ENCODE measurements around the gene COL4A5.
"Not testable (repeated sequence)": the region's sequence is repeated elsewhere in the genome, so short reads cannot be mapped to it uniquely, and the experiment has no call there.

Gene COL4A5

DNA sequence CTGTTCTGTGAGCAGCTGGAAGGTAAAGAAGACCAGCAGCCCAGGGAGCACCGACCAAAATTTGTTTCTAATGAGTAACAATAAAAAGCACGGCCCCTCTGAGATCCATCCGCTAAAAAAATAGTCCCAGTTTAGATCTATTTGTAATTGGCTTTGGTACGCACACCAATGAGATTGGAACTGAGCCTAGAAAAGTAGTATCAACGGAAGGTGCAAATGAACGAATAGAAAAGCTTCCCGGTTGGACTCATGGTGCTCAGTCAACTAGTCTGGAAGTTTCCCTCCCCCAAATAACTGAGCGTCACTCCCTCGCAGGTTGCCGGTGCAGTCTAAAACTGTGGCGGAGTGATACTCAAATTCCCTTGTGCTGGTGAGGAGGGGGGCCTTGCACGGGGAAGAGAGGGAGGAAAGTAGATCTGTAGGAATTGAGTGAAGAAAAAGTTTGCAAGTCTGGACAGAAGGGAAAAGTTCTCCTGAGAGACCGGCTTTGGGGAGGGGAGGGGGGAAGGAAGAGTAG, at the start of gene COL4A5:
COL4A5 (plus strand) TSS at position 413 of the 517 bp plus-strand sequence. CDS start 288 bp downstream, outside the sequence.
- DNase-seq (ENCODE audit: low spot score) (peak; percentile 28), FAIRE-seq (no peak)

DNA sequence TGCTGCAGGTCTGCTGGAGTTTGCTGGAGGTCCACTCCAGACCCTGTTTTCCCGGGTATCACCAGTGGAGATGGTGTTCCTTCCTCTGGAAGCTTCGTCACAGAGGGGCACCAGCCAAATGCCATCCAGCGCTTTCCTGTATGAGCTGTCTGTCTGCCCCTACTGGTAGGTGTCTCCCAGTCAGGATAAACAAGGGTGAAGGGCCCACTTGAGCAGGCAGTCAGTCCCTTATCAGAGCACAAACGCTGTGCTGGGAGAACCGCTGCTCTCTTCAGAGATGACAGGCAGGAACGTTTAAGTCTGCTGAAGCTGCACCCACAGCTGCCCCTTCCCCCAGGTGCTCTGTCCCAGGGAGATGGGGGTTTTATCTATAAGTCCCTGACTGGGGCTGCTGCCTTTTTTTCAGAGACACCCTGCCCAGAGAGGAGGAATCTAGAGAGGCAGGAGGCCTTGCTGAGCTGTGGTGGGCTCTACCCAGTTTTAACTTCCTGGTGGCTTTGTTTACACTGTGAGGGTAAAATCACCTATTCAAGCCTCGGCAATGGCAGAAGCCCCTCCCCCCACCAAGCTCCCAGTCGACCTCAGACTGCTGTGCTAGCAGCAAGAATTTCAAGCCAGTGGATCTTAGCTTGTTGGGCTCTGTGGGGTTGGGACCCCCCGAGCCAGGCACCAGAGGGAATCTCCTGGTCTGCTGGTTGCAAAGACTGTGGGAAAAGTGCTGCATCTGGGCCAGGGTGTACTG, 48.5 kb upstream of the COL4A5 start:
- not testable (repeated sequence) for FAIRE-seq; DNase-seq (ENCODE audit: low spot score)

DNA sequence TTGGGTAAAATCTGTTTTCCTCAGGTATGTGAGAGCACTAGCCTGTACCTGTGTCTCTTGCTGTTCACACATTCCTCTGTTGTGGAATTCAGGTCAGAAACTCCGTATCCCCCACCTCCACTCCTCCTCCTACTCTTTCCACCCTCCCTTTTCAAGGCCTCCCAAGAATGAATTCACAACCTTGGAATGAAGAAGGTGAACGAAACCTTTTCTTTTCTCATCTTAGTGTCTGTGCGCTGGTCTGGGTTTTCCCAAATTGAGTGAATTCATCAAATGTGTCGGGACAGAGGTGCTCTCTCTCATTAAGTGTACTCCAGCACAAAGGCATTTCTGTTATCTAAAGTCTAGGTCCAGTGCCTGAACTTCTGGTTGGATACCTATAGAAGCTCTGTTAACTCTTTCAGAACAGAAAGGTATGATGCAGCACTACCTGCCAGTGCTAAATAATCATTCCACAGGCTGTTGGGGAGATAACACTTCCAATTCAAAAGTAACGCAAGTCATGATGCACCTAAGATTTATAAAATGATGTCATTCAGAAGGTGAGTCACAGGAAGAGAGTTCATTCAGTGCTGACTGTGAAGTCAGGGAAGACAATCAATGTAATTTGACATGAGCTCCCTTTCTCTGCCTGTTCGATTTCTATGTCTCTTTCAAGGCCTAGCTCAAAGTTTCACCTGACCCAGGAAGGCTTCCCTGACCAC, 43.3 kb upstream of the COL4A5 start:
- DNase-seq (ENCODE audit: low spot score), result peak; percentile 5

DNA sequence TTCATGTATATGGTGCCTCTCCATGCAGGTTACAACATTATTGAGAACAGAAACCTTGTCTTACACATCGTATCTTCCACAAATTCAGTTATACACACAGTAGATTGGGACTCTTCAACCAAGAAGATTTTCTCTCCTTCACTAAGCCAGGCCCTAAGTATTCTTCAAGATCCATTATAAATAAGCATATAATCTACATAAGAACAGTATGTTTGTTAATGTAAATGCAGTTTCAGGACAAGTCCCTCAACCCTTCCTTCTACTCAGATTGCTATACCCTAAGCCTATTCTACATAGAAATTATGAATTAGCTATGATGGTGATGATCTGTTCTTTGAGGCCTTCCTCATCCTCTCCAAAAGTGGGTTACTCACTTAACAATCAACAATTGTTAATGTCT, 42.7 kb upstream of the COL4A5 start:
- DNase-seq (ENCODE audit: low spot score) (no peak), FAIRE-seq (no peak)

More for the DNA sequence above, 43.3 kb upstream of the COL4A5 start:
- FAIRE-seq, result no peak

DNA sequence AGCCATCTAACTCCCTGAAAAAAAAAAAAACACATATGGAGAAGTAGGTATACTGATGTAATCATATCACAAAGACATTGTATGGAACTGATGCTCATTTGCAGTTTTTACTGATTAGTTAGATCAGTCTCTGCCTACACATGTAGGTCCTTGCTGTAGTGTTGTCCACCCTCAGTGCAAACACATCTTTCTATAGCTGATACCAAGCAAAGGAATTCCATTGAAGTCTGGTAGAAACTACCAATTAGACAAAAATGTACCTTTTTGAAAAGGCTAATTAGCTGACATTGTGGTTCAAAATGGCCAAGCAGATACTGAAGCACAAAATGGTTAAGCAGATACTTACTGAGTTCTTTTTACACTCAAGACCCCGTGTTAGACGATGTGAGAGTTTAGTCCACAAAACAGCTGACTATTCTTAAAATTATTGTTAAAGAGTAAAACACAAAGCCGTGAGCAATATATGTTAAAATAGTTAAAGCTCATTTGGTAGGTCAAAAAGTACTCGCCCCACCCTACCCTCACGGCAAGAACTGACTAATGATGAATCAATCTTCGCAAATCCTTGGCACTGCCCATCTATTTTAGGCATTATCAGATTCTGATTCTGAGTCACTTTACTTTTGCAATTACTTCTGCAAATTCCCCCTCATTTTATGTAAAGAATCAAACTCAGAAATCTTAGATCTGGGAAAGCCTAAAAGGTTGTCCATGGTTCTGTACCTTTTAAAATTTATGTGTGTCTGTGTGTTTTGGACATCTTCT, 41.8 kb upstream of the COL4A5 start:
- DNase-seq (ENCODE audit: low spot score) (no peak), FAIRE-seq (peak; percentile 70)

DNA sequence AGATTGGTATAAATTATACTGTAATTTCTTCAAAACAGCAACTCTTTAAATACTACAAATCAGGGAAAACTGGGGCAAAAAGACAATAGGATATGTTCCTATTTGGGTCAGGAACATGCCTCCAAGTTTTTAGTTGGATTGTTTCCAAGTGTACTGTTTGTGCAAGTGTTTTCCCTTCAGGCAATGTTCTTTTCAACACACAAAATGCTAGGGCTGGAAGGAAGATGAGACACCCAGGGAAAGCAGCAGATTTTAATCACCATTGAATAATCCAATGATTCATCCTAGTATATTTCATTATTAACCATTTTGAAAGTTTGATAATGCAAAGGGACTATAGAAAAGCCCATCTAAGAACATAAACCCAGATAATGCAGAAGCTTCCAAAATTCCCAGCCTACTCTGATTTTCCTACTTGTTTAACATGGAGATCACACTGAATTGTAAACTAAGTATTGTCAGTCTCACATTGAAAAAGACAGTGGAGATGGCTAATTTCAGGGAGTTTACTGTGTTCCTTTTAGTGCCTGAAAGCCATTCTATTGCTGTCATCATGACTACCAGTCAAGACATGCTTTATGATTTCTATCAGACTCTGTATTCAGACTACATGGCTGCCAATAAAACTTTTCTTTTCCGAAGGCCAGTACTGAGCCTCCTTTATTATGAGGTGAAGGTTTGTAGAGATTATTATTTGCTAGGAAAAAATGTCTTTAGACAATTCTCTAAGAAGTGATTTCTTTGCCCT, 40.0 kb upstream of the COL4A5 start:
- DNase-seq (ENCODE audit: low spot score) (no peak), FAIRE-seq (no peak)

DNA sequence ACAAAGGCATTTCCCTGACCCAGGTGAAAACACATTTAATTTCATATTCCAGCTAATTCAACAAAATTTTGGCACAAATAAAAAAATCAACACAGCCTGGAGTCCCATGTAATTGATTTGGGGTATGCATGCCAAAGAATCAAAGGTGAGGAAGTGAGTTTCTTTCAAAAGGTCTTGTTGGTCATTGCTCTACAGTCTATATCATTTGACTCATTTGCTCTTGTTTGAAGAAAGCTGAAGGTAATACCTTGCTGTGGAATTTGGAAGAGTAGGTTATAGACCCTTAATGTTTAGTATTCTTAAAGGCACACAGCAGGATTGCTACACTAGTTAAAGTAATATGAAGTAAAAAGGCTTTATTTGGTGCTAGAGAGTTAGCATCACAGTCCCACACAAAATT, 26.9 kb upstream of the COL4A5 start:
- no peak for FAIRE-seq

DNA sequence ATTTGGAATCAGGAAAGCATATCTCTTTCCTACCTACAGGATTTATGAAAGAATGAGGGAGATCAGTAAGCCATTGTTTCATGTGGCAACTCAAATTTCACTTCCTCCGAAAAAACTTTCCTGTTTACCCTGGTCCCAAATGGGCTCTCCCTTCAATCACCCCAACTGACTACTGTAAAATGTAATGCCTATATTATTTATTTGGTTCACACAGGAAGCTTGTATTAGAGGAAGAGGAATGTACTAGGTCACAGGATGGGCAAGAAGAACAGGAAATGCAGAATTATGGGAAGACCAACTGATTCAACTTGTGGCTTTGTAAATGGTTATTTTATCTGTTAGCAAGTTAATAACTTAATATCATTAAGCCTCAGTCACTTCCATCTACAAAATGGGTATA, 24.5 kb upstream of the COL4A5 start:
- FAIRE-seq (no peak), DNase-seq (ENCODE audit: low spot score) (no peak)

More for the DNA sequence above, 26.9 kb upstream of the COL4A5 start:
- DNase-seq (ENCODE audit: low spot score), result no peak

DNA sequence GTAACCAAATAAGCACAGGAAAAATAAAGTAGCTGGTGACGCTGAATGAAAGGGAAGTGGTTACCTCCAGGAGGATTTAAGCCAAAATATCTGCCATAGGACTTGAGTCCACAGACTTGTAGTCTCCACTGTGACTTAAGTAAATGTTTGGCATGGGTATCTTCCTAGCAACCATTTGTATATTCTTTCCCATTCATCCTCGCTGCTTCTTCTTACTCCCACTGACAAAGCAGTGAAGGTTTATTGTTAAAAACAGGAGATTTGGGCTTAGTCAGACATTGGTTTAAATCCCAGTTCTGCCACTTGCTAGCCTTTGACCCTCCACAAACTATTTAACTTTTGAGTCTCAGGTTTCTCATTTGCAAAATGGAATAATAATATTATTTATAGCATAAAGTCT, 23.7 kb upstream of the COL4A5 start:
- FAIRE-seq, result no peak
- no peak for DNase-seq (ENCODE audit: low spot score)

DNA sequence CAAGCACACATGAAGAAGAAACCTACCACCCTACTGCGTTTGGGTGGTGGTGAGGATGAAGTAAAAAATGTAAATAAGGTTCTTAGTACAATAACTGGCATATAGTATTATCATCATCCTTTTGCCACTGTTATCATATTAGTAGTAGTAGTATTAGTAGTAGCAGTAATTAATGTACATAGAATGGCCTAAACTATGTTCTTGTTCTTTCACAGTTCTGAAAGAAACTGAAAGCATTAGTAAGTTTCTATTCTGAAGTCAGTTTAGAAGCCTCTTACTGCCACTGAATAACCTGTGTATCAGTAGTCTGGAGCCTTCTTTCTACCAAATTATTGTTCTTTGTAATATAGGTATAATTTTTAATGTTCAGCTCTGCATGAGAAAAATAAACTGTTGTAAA, 22.4 kb upstream of the COL4A5 start:
- DNase-seq (ENCODE audit: low spot score) (no peak), FAIRE-seq (peak; percentile 5)

DNA sequence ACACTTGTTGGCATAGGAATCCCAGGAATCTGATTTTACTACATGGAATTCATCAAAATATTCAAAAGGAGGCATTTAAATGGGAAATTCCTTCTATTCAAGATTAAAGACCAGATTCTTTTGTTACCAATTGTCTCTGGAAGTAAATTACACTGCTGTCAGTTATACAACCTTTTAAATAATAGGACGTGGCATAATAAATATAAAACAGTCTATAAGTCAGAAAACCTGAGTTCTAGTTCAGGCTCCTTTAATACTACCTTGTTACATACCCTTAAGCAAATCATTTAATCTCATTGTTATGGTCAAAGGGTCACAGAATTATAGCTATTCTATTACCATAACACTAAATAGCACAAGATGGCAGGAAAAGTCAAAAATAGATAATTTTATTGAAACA, 20.2 kb upstream of the COL4A5 start:
- no peak for DNase-seq (ENCODE audit: low spot score)
- no peak for FAIRE-seq

DNA sequence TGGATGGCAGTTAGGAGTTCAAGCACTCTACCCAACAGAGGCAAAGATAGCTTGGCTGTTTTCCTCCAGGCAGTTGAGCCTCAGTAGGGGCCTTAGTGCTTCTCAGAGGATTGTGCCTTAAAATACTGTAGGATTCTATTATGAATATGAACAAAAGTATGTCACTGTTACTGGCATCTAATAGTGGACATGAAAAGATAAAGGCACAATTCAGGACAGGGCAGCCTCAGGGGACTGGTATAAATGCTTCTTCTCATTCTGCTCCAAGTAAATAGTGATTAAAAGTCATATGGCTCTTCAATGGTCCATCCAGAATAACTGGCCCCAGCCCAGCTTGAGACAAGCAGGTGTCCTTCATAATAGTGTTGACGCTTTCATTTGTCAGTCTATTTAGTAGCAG, 19.2 kb upstream of the COL4A5 start:
- no peak for FAIRE-seq

DNA sequence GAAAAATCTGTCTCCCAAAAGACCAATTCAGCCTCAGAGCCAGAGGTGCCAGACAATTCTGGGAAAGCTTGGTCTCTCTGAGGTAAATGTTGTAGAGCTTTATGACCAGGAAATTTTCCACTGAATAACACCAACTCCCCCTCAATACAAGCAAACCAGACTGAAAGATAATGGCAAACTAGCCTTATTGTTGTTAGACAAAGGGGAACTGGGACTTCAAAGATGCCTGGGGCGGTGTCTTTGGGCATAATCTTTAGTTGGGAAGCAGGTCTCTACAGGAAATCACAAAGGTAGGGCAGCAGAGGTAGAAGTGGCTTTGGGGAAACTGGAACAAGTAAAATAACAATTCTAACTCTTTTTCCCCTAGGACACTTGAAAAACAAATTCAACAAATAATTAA, 13.4 kb upstream of the COL4A5 start:
- DNase-seq (ENCODE audit: low spot score) (no peak), FAIRE-seq (no peak)

More for the DNA sequence above, 19.2 kb upstream of the COL4A5 start:
- no peak for DNase-seq (ENCODE audit: low spot score)

DNA sequence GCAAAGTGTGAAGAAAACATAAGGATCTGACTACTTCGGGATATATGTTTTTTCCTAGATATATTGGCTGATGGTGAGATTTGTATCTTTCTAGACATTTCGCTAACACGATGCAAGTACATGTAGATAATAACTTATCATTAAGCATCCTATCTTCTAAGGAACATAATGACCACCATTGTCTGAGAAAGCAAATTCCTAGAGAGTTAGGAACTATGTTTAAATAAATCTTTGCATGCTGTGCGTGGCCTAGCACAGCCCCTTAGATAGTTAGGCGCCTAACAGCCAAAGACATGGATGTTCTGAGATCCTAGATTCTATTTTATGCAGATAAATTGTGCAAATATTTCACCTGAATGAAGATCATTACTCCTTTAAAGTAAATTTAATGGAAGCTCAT, 4.4 kb upstream of the COL4A5 start:
- FAIRE-seq, result no peak
- DNase-seq (ENCODE audit: low spot score), result no peak

DNA sequence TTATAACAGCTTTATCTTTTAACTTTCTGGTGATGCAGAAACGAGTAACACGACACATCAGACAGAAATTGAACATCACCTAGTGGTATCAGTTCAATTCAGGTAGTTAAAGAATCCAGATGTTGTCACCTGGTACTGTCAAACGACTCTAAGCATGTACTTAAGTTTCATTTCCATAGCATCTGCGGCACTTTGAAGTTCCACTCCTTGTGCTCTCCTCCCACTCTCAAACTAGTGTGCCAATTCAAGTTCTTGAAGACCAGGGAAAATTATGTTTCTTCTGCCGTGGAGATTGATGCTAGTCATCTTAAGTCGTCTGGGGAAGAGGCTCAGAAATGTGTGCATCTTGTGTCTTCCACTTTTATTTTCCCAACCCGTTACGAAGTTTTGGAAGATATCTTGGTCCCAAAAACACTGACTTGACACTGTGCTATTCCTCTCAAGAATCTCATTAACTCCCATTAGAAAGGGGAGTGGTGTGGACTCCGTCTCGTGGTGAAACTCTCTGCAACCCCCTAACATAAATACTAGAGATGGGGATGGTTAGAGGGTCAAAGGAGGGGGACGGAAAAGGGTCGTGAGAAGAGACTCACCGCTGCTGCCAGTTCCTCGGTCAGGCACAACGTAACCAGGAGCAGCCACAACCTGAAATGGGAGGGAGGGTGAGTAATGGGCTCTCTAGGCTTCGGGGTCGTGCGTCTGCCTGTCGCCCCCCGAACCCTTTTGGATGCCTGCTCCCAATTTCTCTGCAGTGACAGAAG, 2.1 kb upstream of the COL4A5 start:
- FAIRE-seq (no peak), DNase-seq (ENCODE audit: low spot score) (no peak)

DNA sequence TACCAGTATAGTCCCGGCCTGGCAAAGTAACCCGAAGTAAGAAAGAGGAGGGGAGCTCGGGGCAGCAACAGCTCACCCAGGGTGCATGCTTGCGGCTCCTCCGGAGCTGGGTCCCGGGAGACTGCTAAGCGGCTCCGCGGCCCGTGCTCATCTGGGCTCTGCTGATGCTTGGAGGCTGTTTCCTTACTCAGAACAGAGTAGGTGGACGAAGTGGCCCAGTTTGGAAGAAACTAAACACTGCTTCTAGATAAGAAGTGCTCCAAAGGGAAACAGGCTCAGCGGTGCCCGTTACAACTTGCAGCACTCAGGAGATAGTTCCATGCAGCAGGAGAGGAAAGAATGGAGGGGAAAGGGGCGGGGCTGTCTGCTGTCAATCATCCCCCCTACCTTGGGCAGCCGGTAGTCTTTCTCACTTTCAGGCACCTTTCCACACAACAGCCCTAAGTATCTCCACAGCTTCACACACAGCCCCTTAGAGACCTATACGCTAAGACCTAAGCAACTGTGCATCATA, 1.5 kb upstream of the COL4A5 start, which contains the start of gene COL4A6:
COL4A6 (minus strand) TSS at position 313 of the 514 bp plus-strand sequence; CDS start at position 87, 226 bp downstream.
- FAIRE-seq, result no peak
- DNase-seq (ENCODE audit: low spot score), result no peak

DNA sequence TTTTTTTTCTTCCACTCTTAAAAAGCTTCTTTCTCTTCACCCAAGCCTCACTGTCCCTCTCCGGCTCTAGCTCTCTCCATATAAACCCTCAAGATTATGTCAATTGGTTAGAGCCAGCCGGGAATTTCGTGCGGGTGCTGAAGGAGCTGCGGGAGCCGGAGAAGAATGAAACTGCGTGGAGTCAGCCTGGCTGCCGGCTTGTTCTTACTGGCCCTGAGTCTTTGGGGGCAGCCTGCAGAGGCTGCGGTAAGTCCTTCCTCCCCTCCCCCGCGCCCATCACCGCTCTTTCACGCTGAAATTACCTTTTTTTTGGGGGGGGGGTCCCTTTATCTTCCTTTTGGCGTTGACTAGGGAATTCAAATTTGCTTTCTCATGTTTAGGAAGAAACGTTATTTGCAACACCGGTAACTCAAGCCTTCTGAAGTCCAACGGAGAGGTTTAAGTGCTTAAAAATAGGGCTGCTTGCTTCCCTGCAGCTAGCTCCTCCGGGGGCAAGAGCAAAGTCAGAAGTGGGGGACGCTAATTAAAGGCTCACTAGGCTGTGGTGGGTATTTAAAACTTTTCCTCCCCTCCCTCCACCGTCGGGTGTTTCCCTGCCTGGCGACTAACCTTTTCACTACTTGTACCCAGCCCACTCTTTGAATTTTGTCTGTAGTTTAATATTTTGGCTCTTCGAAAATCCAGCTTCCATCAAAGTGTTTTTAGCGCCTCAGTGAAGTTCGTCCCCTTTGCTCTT, 491 bp downstream of the COL4A5 start:
- DNase-seq (ENCODE audit: low spot score), result no peak

DNA sequence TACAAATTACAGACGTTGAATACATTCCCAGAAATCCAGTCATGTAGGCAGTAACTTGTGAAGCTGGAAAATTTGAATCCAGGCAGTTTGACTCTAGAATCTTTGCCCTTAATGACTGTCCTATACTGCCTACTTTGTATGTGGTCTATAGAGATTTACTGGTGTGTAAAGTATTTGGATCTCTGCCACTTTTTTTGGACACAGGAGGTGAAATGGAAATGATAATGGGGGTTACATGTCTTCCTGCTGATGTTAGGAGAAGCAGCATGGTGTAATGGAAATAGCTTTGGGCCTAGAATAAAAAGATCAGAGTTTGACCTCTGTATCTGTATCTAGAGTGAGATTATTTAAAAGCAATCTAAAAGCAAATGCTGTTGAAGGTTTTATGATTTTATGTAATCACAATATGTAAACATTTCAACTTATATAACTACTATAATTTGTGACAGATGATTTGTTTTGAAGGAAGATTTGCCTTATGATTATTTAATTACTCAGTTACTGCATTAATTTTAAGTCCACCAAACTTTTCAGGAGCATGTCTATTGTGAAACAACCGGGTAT, 3.3 kb downstream of the COL4A5 start:
- DNase-seq (ENCODE audit: low spot score) (no peak), FAIRE-seq (no peak)

More for the DNA sequence above, 491 bp downstream of the COL4A5 start:
- no peak for FAIRE-seq

DNA sequence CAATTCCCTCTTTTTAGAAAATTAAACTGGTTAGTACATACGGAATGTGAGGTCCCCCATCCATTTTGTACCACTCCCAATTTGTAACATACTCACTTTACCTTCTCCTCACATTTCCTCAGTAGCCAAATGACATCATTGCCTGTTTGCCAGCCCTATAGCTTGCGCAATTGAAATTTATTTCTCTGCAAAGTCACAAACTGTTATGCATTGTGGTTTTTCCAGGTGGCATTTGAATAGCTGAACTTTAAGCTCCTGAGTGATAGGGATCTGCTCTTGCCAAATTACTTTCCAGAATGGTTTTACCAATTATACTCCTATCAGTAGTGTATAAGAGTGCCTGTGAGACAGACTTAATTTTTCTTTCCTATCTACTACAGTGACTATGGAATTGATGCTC, 7.7 kb downstream of the COL4A5 start:
- FAIRE-seq (no peak), DNase-seq (ENCODE audit: low spot score) (no peak)

All from RCC 7860 (cell line).